Activated CD8-positive, alpha-beta T cell treated with anti-CD3 and anti-CD28 coated beads for 36 hours (primary cell): ENCODE results near the gene MAPK8IP2. TPM values are rescaled to one million over a fixed set of nuclear protein-coding genes. Genes with fewer than 3 reads are reported as not detected.

Experiments used
- ATAC-seq: fragments of 200-7000 bp; cut with Tn5 transposase; one replicate; pipeline ENCODE4 v1.10.0; 2021; ENCODE audit warnings: mild to moderate bottlenecking, moderate library complexity
- CTCF ChIA-PET: fragments of 350-600 bp; sonication (Branson Sonifier 250); formaldehyde crosslinking; loops from one replicate; lab custom pipeline; 2021; ENCODE audit warnings: antibody characterized with exemption; lab: Charles Lee
- POLR2A ChIA-PET: fragments of 350-600 bp; sonication (Branson Sonifier 250); formaldehyde crosslinking; loops from one replicate; lab custom pipeline; 2021; ENCODE audit warnings: antibody characterized with exemption; lab: Charles Lee
- DNase-seq: peaks from one replicate; pipeline ENCODE4 v3.0.0-alpha.2; 2020
- H3K27ac Mint-ChIP-seq: one replicate; pipeline ENCODE4 v1.8.0; 2021; ENCODE audit warnings: mild to moderate bottlenecking, mixed read lengths
- H3K27me3 Mint-ChIP-seq: one replicate; pipeline ENCODE4 v1.8.0; 2021; ENCODE audit warnings: mixed read lengths
- H3K36me3 Mint-ChIP-seq: one replicate; pipeline ENCODE4 v1.8.0; 2021; ENCODE audit warnings: low read depth, mixed read lengths
- H3K4me1 Mint-ChIP-seq: one replicate; pipeline ENCODE4 v1.8.0; 2021; ENCODE audit warnings: low read depth, mixed read lengths
- H3K4me3 Mint-ChIP-seq: one replicate; pipeline ENCODE4 v1.8.0; 2021; ENCODE audit warnings: mild to moderate bottlenecking, moderate library complexity, mixed read lengths
- H3K9me3 Mint-ChIP-seq: one replicate; pipeline ENCODE4 v1.8.0; 2021; ENCODE audit warnings: mixed read lengths
- CTCF ChIP-seq: fragments of 200-600 bp; IDR thresholded peaks from one replicate; pipeline ENCODE4 v1.8.0; 2022; ENCODE audit warnings: antibody characterized with exemption, mild to moderate bottlenecking
- intact Hi-C: fragments of 100-400 bp; cut with micrococcal nuclease; formaldehyde crosslinking; loops from one replicate; pipeline ENCODE4 v1.10.0; 2022
- total RNA-seq, 2 experiments: library from RNA; stranded (reverse); gene quantifications; one replicate each; pipeline ENCODE4 v1.2.3, GENCODE V29; 2021

Gene MAPK8IP2
- total RNA-seq, 2 experiments from 2014 or later = 0.11 TPM

- TF ChIP-seq CTCF = no peak
- ATAC-seq = peak; percentile 1
- Mint-ChIP-seq H3K4me1 (peaks cover 24% of the 10 kb centered on the region), H3K9me3 (no peaks in the 10 kb centered on the region), H3K4me3 (peak overlapping the region; percentile 92), H3K36me3 (peaks cover 28% of the 10 kb centered on the region), H3K27ac (peak overlapping the region; percentile 89), H3K27me3 (no peaks in the 10 kb centered on the region)
- POLR2A ChIA-PET = interaction anchor here (0.6 to 2.8 kb wide), 13 partner anchors 9 to 81 kb away, joined by 3 to 14 read pairs (median 4); partner anchors contain the start of genes ARSA, SCO2, SYCE3 and TYMP
- DNase-seq = peak; percentile 55
- intact Hi-C loops = loop anchor here (5.0 kb wide), 1 partner anchor 55 kb away; the partner anchor contains the start of gene SCO2
- CTCF ChIA-PET = interaction anchor here (1.4 to 3.0 kb wide), 3 partner anchors 19 to 56 kb away, joined by 4 to 19 read pairs (median 14); partner anchors contain the start of genes SCO2 and SYCE3
Observed at GRCh38 chr22:50581950-50582492, 18.6 kb upstream of the MAPK8IP2 start.

GRCh38 chr22:50582493-50583293, 17.9 kb upstream of the MAPK8IP2 start, which contains the start of gene CHKB:
Gene CHKB (minus strand): TSS chr22:50582849. CDS start chr22:50582781, 68 bp downstream.
- peaks cover 25% of the 10 kb centered on the region for H3K36me3 Mint-ChIP-seq
- CTCF ChIA-PET = interaction anchor here (2.6 to 3.0 kb wide), 2 partner anchors 20 to 57 kb away, joined by 14 to 19 read pairs; partner anchors contain the start of genes SCO2 and SYCE3
- peak within 1 kb of the TSS; percentile 92 for H3K4me3 Mint-ChIP-seq
- no peaks in the 10 kb centered on the region for H3K9me3 Mint-ChIP-seq
- no peaks in the 10 kb centered on the region for H3K27me3 Mint-ChIP-seq
- peak; percentile 99 for DNase-seq
- intact Hi-C loops = loop anchor here (5.0 kb wide), 1 partner anchor 55 kb away; the partner anchor contains the start of gene SCO2
- H3K4me1 Mint-ChIP-seq = peaks cover 24% of the 10 kb centered on the region
- H3K27ac Mint-ChIP-seq = peak within 1 kb of the TSS; percentile 89
- POLR2A ChIA-PET = interaction anchor here (0.8 to 2.8 kb wide), 13 partner anchors 10 to 59 kb away, joined by 3 to 14 read pairs (median 4); partner anchors contain the start of genes ARSA, SCO2, SYCE3 and TYMP
- ATAC-seq = peak; percentile 97
- TF ChIP-seq CTCF = no peak

GRCh38 chr22:50583294-50583861, 17.2 kb upstream of the MAPK8IP2 start:
- Mint-ChIP-seq H3K27me3 (no peaks in the 10 kb centered on the region), H3K36me3 (peaks cover 25% of the 10 kb centered on the region), H3K4me1 (peaks cover 24% of the 10 kb centered on the region), H3K4me3 (peak overlapping the region; percentile 92), H3K9me3 (no peaks in the 10 kb centered on the region), H3K27ac (peak overlapping the region; percentile 86)
- intact Hi-C loops = loop anchor here (5.0 kb wide), 1 partner anchor 56 kb away; the partner anchor contains the start of gene SCO2
- DNase-seq (no peak), ATAC-seq (peak; percentile 4)
- TF ChIP-seq CTCF = no peak
- ChIA-PET CTCF (interaction anchor here (3.0 kb wide), 1 partner anchor 58 kb away, joined by 19 read pairs; the partner anchor contains the start of gene SCO2), POLR2A (interaction anchor here (1.1 to 2.8 kb wide), 8 partner anchors 10 to 58 kb away, joined by 3 to 14 read pairs (median 4); partner anchors contain the start of genes ARSA and SCO2)

GRCh38 chr22:50584106-50585096, 16.2 kb upstream of the MAPK8IP2 start:
- POLR2A ChIA-PET = interaction anchor here (0.7 to 1.3 kb wide), 3 partner anchors 10 to 36 kb away, joined by 3 read pairs; no protein-coding TSS in a partner anchor
- Mint-ChIP-seq H3K27me3 (no peaks in the 10 kb centered on the region), H3K4me3 (peak overlapping the region; percentile 92), H3K9me3 (no peaks in the 10 kb centered on the region), H3K4me1 (peaks cover 24% of the 10 kb centered on the region), H3K36me3 (peaks cover 22% of the 10 kb centered on the region), H3K27ac (no peak overlapping the region)
- intact Hi-C loops = loop anchor here (5.0 kb wide), 1 partner anchor 57 kb away; the partner anchor contains the start of gene SCO2
- TF ChIP-seq CTCF = no peak
- CTCF ChIA-PET = interaction anchor here (1.1 to 1.9 kb wide), 2 partner anchors 22 to 59 kb away, joined by 3 to 6 read pairs; partner anchors contain the start of genes SCO2 and SYCE3
- DNase-seq (no peak), ATAC-seq (no peak)
